ENCODE data around the gene SACM1L. TPM values are rescaled to one million over a fixed set of nuclear protein-coding genes. Genes with fewer than 3 reads are reported as not detected.

Gene SACM1L
- total and polyA plus RNA-seq, 2 donors (not counting 3 experiments of a cell fraction or from before 2014, with no cell fraction given) = 11.9 to 39.9 TPM

DNA sequence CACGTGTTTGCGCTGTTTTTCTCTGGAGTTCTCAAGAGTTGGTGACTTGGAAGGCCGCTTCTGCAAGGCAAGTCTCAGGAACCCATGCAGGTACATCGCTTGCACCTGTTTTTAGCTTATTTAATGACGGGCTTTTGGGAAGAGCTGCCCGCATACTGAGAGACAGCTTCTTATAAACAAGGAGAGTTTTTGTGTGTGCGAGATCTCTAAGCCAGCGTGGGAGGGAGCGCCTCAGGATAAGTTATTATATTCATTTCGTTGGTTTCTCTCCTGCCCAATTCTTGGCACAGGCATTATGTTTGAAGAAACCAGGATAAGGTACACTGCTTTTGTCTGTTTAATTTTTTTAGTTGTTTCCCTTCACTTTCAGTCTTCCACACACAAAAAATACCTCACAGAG is 11.4 kb upstream of the SACM1L start:
- BruUV-seq (replicated peaks) = TSS peak; percentile 8
- FAIRE-seq (no peak), DNase-seq (ENCODE audit: low read depth, low spot score) (no peak)
- dilution Hi-C loops (cut with MboI; ENCODE audit: extremely low pct_ligation_motif_present, low sequenced_read_pairs) (no loop called here), intact Hi-C loops (cut with micrococcal nuclease) (no loop called here)
- Histone ChIP-seq H3K36me3 (ENCODE audit: control insufficient read depth in 2 of 2, extremely low read depth in 1 of 2, insufficient read depth in 2 of 2, low read length in 2 of 2) (peaks cover 9 to 20% of the 10 kb centered on the region in 2 experiments), H3K9me1 (replicated peaks; ENCODE audit: control insufficient read depth, extremely low read depth, insufficient read depth, low read length) (no peaks in the 10 kb centered on the region), H3K4me1 (ENCODE audit: control insufficient read depth, extremely low read depth, insufficient read depth, low read length) (peaks cover 7% of the 10 kb centered on the region), H3K9me3 (replicated peaks; ENCODE audit: control insufficient read depth, insufficient read depth, low read length) (no peaks in the 10 kb centered on the region), H3K79me2 (ENCODE audit: control insufficient read depth, insufficient read depth, low read length) (no peaks in the 10 kb centered on the region), H4K20me1 (replicated peaks; ENCODE audit: control insufficient read depth, extremely low read depth, insufficient read depth, low read length) (no peaks in the 10 kb centered on the region), H3K4me2 (ENCODE audit: insufficient read depth, low read length) (no peak overlapping the region), H3K27me3 (ENCODE audit: control insufficient read depth in 2 of 2, insufficient read depth in 2 of 2, low read length in 2 of 2) (no peaks in the 10 kb centered on the region), H2AFZ (ENCODE audit: low read depth, low read length) (no peak overlapping the region), H3K4me3 (replicated peaks in 1 of 3; ENCODE audit: insufficient read depth in 1 of 3, low read depth in 1 of 3, low read length in 3 of 3) (no peak overlapping the region), H3K9ac (replicated peaks; ENCODE audit: extremely low read depth, insufficient read depth, low read length) (no peak overlapping the region), H3K27ac (ENCODE audit: insufficient read depth, low read depth, low read length) (no peak overlapping the region)
- ChIA-PET POLR2A (interaction anchor here (0.6 kb wide), 1 partner anchor 10 kb away, joined by 7 read pairs; no protein-coding TSS in a partner anchor), CTCF (no interaction called here)
- TF ChIP-seq POLR2AphosphoS5 (IDR thresholded peaks at IDR 0.05; ENCODE audit: insufficient read depth, low read depth, low read length) (no peak), CTCF (IDR thresholded peaks at IDR 0.05; ENCODE audit: extremely low read depth in 1 of 2, insufficient read depth in 1 of 2, low read depth in 1 of 2, low read length in 2 of 2) (no peak), EZH2 (IDR thresholded peaks at IDR 0.05; ENCODE audit: borderline replicate concordance, low read depth, low read length, severe bottlenecking) (no peak), GATA2 (IDR thresholded peaks at IDR 0.05; ENCODE audit: insufficient read depth, insufficient read length, low read depth, low read length) (no peak), MAX (IDR thresholded peaks at IDR 0.05; ENCODE audit: insufficient read depth, insufficient read length) (no peak), MYC (IDR thresholded peaks at IDR 0.05; ENCODE audit: low read depth, low read length) (no peak), JUN (IDR thresholded peaks at IDR 0.05; ENCODE audit: borderline replicate concordance, insufficient read depth, insufficient read length, low read depth) (no peak), POLR2A (IDR thresholded peaks at IDR 0.05; ENCODE audit: low read depth, low read length) (no peak), FOS (IDR thresholded peaks at IDR 0.05; ENCODE audit: borderline replicate concordance, insufficient read depth, low read length) (no peak)

Measured in endothelial cell of umbilical vein (primary cell).